HUES64 (cell line): ENCODE results near the gene CDC5L.
"Not testable (repeated sequence)": the region's sequence is repeated elsewhere in the genome, so short reads cannot be mapped to it uniquely, and the experiment has no call there.

ENCODE experiments used
- H3K27ac ChIP-seq: 2 replicates; pipeline ENCODE4 v1.7.0; 2013; ENCODE audit warnings: low read depth, low read length, inconsistent platforms
- H3K27me3 ChIP-seq: 2 replicates; pipeline ENCODE4 v1.6.1; 2013; ENCODE audit warnings: mild to moderate bottlenecking, low read length; ENCODE audit not compliant: insufficient read depth
- H3K36me3 ChIP-seq: 2 replicates; pipeline ENCODE4 v1.6.1; 2013; ENCODE audit warnings: mild to moderate bottlenecking, low read length; ENCODE audit not compliant: insufficient read depth
- H3K4me1 ChIP-seq: 2 replicates; pipeline ENCODE4 v1.6.1; 2013; ENCODE audit warnings: mild to moderate bottlenecking, low read length, moderate library complexity; ENCODE audit not compliant: insufficient read depth
- H3K4me3 ChIP-seq: 2 replicates; pipeline ENCODE4 v1.5.1; 2013; ENCODE audit warnings: mild to moderate bottlenecking, low read length, moderate library complexity
- H3K9ac ChIP-seq: 2 replicates; pipeline ENCODE4 v1.6.1; 2013; ENCODE audit warnings: mild to moderate bottlenecking, low read depth, low read length
- H3K9me3 ChIP-seq: 2 replicates; pipeline ENCODE4 v1.6.1; 2013; ENCODE audit warnings: low read depth, low read length; ENCODE audit not compliant: insufficient read depth
- WGBS: fragments of 150-250, 120-280 bp; methylation state at CpG from one replicate; pipeline ENCODE4 v1.1.7; 2013; ENCODE audit warnings: missing lambda C conversion rate; 5-methylcytosine and 5-hydroxymethylcytosine counted together

The CDC5L gene

GRCh38 chr6:44350650-44350994 lies 36.9 kb upstream of the CDC5L start:
- not testable (repeated sequence) for H3K27ac ChIP-seq, H3K36me3 ChIP-seq, H3K4me3 ChIP-seq, H3K9me3 ChIP-seq, H3K27me3 ChIP-seq, H3K4me1 ChIP-seq, H3K9ac ChIP-seq
- WGBS: 91% methylated on average over 4 of the region's 4 CpGs

DNA sequence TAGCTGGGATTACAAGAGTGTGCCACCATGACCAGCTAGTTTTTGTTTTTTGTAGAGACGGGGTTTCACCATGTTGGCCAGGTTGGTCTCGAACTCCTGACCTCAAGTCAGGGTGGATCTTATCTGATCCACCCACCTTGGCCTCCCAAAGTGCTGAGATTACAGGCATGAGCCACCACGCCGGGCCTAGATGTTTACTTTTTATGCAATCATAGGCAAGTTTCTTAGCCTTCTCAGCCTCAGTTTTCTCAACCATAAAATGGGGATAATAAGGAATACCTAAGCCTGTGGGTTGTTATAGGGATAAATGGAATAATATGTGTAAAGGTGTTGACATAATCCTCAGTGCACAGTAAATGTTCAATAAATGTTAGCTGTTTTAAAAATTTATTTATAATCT lies 35.2 kb upstream of the CDC5L start:
- H3K27me3 ChIP-seq: no peaks in the 10 kb centered on the region
- peaks cover 7% of the 10 kb centered on the region; the same call in 1 of the 2 replicates for H3K4me1 ChIP-seq
- no peaks in the 10 kb centered on the region for H3K36me3 ChIP-seq
- 92% methylated on average over 4 of the region's 4 CpGs for WGBS
- H3K9me3 ChIP-seq: no peaks in the 10 kb centered on the region
- no peak overlapping the region for H3K4me3 ChIP-seq
- no peak overlapping the region for H3K27ac ChIP-seq
- no peak overlapping the region for H3K9ac ChIP-seq

DNA sequence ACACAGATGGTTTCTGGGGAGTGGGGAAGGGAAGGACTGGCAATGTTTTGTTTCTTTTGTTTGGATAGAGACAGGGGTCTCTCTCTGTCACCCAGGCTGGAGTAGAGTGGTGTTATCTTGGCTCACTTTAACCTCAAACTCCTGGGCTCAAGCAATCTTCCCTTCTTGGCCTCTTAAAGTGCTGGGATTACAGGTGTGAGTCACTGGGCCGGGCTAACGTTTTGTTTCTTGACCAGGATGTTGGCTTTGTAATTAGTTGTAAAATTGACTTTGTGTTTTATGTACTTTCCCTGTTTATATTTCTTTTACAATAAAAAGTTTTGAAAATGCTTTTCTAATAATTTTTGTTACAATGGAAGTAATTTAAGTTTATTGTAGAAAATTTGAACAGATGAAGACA lies 34.2 kb upstream of the CDC5L start:
- 78% methylated on average over 2 of the region's 2 CpGs for WGBS

DNA sequence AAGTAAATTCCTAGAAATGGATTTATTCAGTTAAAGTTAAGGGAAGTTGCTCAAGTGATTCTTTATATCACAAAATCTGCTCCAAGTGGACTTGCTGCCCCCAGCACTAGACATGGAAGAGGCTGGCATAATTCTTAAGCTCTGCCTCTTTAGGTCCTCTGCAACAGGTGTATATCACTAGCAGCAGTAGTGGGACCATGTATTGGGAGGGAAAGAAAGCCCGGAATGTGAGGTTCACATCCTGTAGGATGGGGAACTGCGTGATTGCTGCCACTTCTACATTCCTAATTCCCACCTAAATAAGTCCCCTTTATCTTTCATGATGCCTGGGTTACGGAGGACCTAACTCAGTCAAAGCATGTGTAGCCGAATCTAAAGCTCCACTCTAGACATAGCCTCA lies 31.9 kb upstream of the CDC5L start:
- Histone ChIP-seq H3K27me3 (no peaks in the 10 kb centered on the region), H3K9me3 (no peaks in the 10 kb centered on the region), H3K9ac (no peak overlapping the region), H3K4me3 (no peak overlapping the region), H3K27ac (no peak overlapping the region), H3K36me3 (no peaks in the 10 kb centered on the region), H3K4me1 (peaks cover under 1% of the 10 kb centered on the region; the same call in 1 of the 2 replicates)
- WGBS: 84% methylated on average over 4 of the region's 4 CpGs

More for the DNA sequence above, 34.2 kb upstream of the CDC5L start:
- Histone ChIP-seq H3K27ac (no peak overlapping the region), H3K9me3 (no peaks in the 10 kb centered on the region), H3K4me3 (no peak overlapping the region), H3K4me1 (peaks cover 7% of the 10 kb centered on the region; the same call in 1 of the 2 replicates), H3K9ac (no peak overlapping the region), H3K27me3 (no peaks in the 10 kb centered on the region), H3K36me3 (no peaks in the 10 kb centered on the region)

DNA sequence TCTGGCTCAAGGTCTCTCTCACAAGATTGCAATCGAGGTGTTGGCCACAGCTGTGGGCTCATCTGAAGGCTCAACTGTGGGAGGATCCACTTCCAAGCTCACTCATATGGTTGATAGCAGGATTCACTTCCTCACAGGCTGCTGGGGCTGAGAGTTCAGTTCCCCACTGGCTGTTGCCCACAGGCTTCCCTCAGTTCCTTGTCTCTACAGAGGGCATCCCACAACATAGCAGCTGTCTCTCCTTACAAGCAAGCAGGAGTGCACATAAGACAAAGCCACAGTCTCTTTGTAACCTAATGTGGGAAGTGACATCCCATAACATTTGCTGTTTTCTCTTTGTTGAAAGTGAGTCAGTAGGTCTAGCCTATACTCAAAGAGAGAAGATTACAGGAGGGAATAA lies 31.0 kb upstream of the CDC5L start:
- H3K9ac ChIP-seq: no peak overlapping the region
- WGBS: 84% methylated on average over 1 of the region's 1 CpG

GRCh38 chr6:44359973-44360372 lies 27.5 kb upstream of the CDC5L start:
- Histone ChIP-seq H3K4me3 (no peak overlapping the region), H3K27ac (no peak overlapping the region), H3K9me3 (no peaks in the 10 kb centered on the region), H3K27me3 (no peaks in the 10 kb centered on the region), H3K9ac (no peak overlapping the region), H3K4me1 (no peaks in the 10 kb centered on the region), H3K36me3 (no peaks in the 10 kb centered on the region)
- 94% methylated on average over 3 of the region's 3 CpGs for WGBS

More for the DNA sequence above, 31.0 kb upstream of the CDC5L start:
- Histone ChIP-seq H3K4me3 (no peak overlapping the region), H3K27ac (no peak overlapping the region), H3K27me3 (no peaks in the 10 kb centered on the region), H3K36me3 (no peaks in the 10 kb centered on the region), H3K9me3 (no peaks in the 10 kb centered on the region), H3K4me1 (no peaks in the 10 kb centered on the region)

GRCh38 chr6:44361947-44362346 lies 25.6 kb upstream of the CDC5L start:
- Histone ChIP-seq H3K9me3 (no peaks in the 10 kb centered on the region), H3K9ac (no peak overlapping the region), H3K27me3 (no peaks in the 10 kb centered on the region), H3K4me3 (no peak overlapping the region), H3K36me3 (no peaks in the 10 kb centered on the region), H3K27ac (no peak overlapping the region), H3K4me1 (no peaks in the 10 kb centered on the region)
- WGBS: 86% methylated on average over 6 of the region's 6 CpGs

DNA sequence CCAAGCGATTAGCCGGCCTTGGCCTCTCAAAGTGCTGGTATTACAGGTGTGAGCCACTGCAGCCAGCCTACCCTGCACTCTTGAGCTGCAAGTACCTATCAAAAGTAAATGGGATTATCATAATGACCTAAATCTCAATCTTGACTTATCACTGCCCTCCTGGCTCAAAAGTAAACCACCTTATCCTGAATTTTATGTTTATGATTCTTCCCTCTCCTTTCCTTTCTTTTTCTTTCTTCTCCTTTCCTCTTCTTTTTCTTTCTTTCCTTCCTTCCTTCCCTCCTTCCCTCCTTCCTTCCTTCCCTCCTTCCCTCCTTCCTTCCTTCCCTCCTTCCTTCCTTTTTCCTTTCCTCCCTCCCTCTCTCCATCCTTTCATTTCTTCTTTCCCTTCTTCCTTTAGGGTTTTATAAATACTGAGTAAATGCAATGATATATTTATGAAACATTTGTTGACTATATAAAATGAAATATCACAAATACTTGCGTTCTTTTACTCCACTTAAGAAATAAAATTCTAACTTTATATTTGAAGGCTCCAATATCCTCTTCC lies 24.1 kb upstream of the CDC5L start:
- Histone ChIP-seq H3K27ac (no peak overlapping the region), H3K4me3 (no peak overlapping the region), H3K4me1 (no peaks in the 10 kb centered on the region), H3K27me3 (no peaks in the 10 kb centered on the region), H3K9me3 (no peaks in the 10 kb centered on the region), H3K9ac (no peak overlapping the region), H3K36me3 (no peaks in the 10 kb centered on the region)
- WGBS: 97% methylated on average over 3 of the region's 3 CpGs

- H3K27me3 ChIP-seq: no peaks in the 10 kb centered on the region
- no peaks in the 10 kb centered on the region for H3K9me3 ChIP-seq
- H3K36me3 ChIP-seq: no peaks in the 10 kb centered on the region
- no peaks in the 10 kb centered on the region for H3K4me1 ChIP-seq
- H3K9ac ChIP-seq: no peak overlapping the region
- no peak overlapping the region for H3K27ac ChIP-seq
- no peak overlapping the region for H3K4me3 ChIP-seq
- 95% methylated on average over 3 of the region's 3 CpGs for WGBS
These were observed 20.7 kb upstream of the CDC5L start for GRCh38 chr6:44366781-44367180.

DNA sequence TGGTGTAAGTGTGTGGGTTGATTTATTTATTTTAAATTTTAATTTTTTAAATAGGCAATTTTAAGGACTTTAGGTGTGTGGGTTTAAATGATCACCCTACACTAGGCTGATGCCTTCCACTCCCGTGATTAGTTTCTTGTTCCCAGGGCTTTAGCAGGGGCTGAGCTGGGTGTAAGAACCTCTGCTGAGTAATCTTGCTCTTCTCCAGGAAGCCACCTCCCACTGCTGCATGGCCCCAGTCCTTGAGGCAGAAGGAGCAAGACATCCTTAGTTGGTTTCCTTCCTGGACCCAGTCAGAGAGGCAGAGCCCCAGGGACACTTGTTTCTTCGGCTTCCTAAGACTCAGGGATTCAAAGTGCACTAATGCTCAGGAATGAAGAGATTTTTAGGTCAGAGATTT lies 19.8 kb upstream of the CDC5L start:
- Histone ChIP-seq H3K27ac (no peak overlapping the region), H3K4me1 (no peaks in the 10 kb centered on the region), H3K4me3 (no peak overlapping the region), H3K9me3 (no peaks in the 10 kb centered on the region), H3K27me3 (no peaks in the 10 kb centered on the region), H3K9ac (no peak overlapping the region), H3K36me3 (no peaks in the 10 kb centered on the region)
- 94% methylated on average over 2 of the region's 2 CpGs for WGBS

GRCh38 chr6:44373051-44373450 lies 14.5 kb upstream of the CDC5L start:
- Histone ChIP-seq H3K36me3 (no peaks in the 10 kb centered on the region), H3K27ac (no peak overlapping the region), H3K4me3 (no peak overlapping the region), H3K27me3 (no peaks in the 10 kb centered on the region; the same call in none of the 2 replicates), H3K9ac (no peak overlapping the region), H3K9me3 (no peaks in the 10 kb centered on the region), H3K4me1 (no peaks in the 10 kb centered on the region)
- 55% methylated on average over 2 of the region's 3 CpGs for WGBS

DNA sequence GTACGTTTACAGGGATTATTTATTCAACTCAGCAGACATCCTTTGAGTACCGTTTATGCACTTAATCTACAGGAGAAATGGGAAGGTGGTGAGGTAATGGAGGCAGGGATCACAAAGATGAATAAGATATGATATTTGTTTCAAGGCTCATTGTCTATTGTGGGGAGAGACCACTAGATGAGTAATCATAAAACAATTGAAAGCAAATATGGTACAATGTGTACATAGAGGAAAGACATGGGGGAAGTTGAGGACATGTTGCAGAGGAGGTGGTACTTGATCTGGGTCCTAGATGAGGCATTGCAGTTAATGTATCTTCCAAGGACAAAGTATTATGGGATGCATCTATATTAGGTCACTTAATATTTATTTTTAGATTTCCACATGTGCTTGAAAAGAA lies 13.7 kb upstream of the CDC5L start:
- Histone ChIP-seq H3K36me3 (no peaks in the 10 kb centered on the region), H3K9ac (no peak overlapping the region), H3K9me3 (no peaks in the 10 kb centered on the region), H3K4me3 (no peak overlapping the region), H3K27me3 (no peaks in the 10 kb centered on the region; the same call in none of the 2 replicates), H3K4me1 (no peaks in the 10 kb centered on the region), H3K27ac (no peak overlapping the region)
- WGBS: 78% methylated on average over 2 of the region's 2 CpGs
